Measurements from ENCODE around the gene SSB.
"Not testable (repeated sequence)": the region's sequence is repeated elsewhere in the genome, so short reads cannot be mapped to it uniquely, and the experiment has no call there.

The SSB gene

DNA sequence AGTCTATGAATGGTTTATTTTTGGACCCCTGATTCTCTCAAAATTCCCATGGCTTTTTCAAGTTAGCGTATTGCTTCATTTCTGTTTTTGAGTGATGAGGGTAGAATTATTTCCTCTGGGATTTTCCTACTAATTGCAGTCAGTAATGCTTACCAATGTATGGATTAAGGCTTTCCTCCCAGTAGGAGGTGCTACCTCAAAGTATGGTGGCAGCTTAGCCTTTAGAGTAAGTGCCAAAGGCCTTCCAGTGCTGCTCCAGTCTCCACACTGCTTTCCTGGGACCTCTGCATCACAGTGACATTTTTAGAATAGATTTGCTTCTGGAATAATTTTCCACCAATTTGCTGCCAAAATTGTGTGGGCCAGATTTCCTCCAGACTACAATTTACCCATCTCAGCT lies 16.2 kb upstream of the SSB start:
- DNase-seq, result no peak

DNA sequence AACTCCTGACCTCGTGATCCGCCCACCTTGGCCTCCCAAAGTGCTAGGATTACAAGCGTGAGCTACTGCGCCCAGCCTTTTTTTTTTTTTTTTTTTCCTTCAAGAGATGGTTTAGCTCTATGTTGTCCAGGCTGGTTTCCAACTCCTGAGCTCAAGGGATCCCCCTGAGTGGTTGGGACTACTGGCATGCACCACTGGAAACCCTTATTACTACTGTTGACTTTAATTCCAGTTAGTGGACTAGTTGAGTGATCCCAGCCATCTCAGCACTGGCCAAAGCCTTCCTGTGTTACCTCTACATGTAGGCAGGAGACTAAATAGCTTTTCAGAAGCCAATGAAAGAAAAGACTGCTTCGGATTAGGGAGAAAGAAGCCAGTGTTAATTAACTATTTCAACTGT lies 8.1 kb upstream of the SSB start:
- no peak for DNase-seq

DNA sequence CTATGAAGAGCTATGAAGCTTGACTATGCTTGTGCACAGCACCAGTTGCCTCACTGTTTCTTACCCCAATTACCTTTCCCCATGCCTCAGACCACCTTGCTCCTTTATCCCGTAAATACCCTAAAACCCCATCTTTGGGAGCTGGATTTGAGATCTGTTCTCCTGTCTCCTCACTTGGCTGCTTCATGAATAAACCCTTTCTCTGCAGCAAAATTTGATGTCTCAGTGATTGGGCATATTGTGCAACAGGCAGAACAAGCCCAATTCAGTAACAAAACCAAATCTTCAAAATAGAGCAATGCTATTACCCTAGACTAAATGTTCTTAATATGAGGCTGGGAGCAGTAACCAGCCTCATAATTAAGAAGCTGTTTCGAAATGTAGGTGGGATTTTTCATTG lies 3.5 kb upstream of the SSB start:
- no peak for DNase-seq

DNA sequence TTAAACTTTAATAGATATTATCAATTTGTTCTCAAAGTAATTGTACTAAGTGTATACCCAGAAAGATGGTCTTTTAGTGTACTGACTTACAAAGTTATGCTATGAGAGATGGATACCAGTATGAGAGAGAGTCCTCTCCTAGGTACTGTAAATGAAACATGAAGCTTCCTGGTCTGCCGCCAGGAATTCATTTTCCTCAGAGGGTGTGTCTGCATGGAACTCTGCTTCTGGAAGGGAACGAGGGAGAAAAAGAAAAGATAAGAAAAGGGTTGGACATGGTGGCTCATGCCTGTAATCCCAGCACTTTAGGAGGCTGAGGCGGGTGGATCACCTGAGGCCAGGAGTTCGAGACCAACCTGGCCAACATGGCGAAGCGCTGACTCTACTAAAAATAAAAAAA lies 2.2 kb upstream of the SSB start:
- no peak for DNase-seq

DNA sequence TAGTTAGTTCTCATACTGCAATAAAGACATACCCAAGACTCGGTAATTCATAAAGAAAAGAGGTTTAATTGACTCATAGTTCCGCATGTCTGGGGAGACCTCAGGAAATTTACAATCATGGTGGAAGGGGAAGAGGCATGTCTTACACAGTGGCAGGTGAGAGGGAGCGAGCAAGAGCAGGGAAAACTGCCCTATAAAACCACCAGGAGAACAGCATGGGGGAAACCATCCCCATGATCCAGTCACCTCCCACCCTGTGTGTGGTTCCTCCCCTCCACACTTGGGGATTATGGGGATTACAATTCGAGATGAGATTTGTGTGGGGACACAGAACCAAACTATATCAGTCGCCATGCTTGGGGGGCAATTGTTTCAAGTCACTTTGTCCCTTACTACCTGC lies 1.1 kb upstream of the SSB start:
- no peak for DNase-seq

DNA sequence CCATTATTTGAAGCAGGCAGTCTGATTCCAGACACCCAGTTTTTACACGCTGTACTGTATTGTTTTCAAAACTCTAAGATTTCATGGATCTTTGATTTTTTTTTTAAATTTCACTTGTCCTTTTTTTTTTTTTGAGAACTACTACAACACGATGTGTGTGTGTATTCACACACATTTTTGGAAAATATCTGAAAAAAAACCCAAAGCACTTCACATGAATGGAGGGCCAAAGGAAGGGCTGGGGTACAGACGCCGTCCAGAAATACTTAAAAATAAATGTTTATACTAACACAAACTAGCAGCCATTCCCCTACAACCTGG lies 314 bp upstream of the SSB start:
- DNase-seq, result no peak

DNA sequence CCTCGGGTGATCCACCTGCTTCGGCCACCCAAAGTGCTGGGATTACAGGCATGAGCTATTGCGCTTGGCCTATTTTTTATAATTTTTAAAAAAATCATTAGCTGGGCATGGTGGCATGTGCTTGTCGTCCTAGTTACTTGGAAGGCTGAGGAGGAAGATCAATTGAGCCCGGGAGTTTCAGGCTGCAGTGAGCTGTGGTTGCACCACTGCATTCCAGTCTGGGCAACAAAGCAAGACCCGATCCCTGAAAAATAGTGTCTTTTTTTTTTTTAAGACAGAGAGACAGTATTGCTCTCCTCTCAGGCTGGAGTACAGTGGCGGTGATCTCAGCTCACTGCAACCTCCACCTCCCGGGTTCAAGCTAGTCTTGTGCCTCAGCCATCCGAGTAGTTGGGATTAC lies 4.8 kb downstream of the SSB start:
- DNase-seq, result no peak

DNA sequence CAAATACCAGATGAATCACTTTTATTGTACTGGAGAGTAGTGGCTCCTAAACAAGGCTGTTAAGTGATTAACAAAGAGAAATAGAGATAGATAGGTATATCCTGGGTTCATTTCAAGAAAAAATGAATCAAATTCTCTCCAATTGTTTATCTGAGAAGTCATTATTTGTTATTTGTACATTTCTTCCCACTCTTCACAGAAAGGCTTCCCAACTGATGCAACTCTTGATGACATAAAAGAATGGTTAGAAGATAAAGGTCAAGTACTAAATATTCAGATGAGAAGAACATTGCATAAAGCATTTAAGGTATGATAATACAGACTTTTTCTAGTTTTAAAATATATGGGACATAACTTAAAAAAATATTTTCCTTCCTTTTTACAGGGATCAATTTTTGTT lies 7.9 kb downstream of the SSB start:
- no peak for DNase-seq

DNA sequence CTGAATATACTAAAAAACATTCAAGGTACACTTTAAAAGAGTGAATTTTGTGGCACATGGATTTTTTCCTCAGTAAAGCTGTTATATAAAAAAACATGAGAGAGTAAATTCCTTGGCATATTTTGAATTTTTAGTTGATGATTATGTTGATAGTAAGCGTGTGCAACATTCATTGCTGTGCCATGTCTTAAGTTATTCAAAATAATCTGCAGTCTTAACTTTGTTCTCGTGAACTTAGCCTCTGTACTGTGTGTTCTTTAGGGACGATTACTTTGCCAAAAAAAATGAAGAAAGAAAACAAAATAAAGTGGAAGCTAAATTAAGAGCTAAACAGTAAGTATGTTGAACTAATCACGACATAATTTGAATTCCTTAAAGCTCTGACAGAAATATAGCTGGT lies 9.6 kb downstream of the SSB start:
- DNase-seq, result no peak

DNA sequence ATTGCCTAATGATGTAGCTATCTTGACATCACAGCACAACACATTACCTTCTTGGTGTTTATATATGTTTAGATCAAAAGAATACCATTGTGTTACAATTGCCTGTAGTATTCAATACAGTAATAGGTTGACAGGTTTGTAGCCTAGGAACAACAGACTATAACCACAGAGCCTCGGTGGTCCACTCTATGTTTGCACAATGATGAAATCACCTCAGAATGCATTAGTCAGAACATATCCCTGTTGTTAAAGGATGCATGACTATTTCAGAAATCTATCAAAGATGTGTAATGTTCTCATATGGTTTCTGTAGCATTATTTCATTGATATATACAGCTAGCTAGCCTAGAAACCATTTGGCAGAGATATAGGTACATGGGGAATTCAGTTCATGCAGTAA lies 17.2 kb downstream of the SSB start:
- DNase-seq, result no peak

DNA sequence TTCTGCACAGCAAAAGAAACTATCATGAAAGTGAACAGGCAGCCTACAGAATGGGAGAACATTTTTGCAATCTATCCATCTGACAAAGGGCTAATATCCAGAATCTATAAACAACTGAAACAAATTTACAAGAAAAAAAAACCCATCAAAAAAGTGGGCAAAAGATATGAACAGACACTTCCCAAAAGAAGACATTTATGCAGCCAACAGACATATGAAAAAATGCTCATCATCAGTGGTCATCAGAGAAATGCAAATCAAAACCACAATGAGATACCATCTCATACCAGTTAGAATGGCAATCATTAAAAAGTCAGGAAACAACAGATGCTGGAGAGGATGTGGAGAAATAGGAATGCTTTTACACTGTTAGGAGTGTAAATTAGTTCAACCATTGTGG lies 18.3 kb downstream of the SSB start:
- DNase-seq, result not testable (repeated sequence)

DNA sequence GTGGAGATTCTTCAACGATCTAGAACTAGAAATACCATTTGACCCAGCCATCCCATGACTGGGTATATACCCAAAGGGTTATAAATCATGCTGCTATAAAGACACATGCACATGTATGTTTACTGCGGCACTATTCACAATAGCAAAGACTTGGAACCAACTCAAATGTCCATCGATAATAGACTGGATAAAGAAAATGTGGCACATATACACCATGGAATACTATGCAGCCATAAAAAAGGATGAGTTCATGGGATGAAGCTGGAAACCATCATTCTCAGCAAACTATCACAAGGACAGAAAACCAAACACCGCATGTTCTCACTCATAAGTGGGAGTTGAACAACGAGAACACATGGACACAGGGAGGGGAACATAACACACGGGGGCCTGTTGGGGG lies 18.7 kb downstream of the SSB start:
- not testable (repeated sequence) for DNase-seq

DNA sequence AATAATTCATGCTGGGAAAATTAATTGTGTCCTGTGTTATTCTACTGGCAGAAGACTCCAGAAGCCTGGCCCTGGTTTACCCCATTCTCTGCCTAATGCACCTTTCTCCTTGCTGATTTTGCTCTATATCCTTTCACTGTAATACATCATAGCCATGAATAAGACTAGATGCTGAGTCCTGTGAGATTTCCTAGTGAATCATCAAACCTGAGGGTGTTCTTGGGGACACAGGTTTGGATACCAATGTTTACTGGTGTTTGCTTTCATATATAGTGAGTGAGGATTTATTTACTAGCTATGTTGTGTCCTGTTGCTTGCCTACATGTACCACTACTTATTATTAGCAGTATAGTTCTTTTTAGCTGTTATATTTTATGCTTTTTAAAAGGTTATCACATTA lies 19.6 kb downstream of the SSB start:
- DNase-seq, result no peak

DNA sequence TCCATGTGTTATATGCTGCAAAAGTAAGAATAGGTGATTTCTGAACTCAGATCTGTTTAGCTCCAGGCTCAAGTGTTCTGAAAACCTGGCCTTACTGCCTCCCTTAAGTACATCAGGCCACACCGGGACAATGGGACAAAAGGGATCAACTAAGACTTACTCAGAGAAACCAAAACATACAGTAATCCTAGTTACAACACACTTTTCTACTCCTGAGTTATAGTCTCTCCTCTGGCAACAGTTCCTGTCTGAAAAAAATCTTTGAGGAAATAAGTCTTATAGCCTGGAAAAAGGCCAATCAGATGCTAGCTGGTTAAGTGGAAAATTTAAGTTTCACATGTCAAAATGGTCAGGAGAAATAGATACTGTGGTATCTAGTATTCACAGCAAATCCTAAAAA lies 20.4 kb downstream of the SSB start:
- no peak for DNase-seq

DNA sequence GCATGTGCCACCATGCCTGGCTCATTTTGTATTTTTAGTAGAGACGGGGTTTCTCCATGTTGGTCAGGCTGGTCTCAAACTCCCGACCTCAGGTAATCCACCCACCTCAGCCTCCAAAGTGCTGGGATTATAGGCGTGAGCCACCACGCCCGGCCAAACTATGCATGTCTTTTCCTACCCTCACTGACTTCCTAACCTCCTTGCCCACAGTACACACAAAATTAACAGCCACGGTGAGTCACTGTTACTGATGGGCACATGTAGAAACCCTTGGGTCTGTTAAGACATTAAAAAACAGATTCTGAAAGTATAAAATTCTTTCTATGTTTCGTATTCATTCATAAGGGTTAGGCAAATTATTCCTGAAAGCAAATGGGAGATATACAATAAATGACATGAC lies 21.4 kb downstream of the SSB start:
- not testable (repeated sequence) for DNase-seq

DNA sequence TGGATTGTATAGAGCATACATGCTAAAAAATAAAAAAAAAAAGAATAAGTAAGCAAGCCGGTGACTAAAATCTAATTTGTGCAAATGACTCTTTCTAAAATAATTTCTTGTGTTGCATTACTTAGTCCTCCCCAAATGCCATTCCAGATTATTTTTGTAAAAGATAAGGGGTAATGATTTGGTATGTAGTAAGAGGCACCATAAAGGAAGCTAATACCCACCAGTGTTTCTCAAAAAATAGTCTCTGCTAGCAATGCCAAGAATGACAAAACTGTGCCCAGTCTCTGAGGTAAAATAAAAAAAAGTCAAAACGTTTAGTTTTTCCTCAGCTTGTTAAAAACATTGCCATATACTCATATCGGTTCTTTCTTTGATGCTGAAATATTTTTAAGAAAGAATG lies 23.4 kb downstream of the SSB start:
- no peak for DNase-seq

DNA sequence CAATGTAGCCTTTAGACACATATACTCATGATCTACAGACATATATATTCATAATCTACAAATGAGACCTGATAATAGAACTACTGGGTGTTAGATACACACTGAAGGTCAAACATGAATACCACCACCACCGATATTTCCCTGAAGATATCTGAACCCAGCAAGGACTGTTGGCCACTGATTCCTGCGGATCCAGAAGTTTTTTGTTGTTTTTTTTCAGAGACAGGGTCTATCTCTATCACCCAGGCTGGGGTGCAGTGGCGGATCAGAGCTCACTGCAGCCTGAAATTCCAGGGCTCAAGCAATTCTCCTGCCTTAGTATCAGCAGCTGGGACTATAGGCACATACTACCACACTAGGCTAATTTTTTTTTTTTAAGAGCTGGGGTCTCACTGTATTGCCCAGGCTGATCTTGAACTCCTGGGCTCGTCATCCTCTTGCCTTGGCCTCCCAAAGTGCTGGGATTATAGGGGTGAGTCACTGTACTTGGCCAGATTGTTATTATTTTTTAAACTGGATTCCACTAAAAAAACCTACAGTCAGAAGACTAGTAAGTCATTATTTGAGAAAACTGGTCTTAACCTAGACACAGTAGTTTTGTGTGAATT lies 24.2 kb downstream of the SSB start:
- DNase-seq, result no peak

DNA sequence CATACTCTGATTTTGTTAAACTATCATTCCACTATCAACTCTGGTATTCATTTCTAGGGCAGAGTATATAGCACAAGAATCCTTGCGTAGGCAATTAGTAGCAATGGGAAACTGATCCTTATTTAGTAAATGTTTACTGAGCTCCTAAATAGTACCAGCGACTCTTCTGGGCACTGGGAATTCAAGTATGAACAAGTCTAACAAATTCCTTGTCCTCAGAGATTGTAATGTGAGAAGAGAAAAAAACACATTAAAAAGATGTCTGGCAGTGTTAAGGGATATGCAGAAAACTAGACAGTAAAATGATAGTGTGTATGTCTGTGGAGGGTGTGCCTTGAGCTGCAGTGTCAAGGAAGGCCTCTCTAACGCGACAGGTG lies 25.3 kb downstream of the SSB start:
- DNase-seq, result no peak

DNA sequence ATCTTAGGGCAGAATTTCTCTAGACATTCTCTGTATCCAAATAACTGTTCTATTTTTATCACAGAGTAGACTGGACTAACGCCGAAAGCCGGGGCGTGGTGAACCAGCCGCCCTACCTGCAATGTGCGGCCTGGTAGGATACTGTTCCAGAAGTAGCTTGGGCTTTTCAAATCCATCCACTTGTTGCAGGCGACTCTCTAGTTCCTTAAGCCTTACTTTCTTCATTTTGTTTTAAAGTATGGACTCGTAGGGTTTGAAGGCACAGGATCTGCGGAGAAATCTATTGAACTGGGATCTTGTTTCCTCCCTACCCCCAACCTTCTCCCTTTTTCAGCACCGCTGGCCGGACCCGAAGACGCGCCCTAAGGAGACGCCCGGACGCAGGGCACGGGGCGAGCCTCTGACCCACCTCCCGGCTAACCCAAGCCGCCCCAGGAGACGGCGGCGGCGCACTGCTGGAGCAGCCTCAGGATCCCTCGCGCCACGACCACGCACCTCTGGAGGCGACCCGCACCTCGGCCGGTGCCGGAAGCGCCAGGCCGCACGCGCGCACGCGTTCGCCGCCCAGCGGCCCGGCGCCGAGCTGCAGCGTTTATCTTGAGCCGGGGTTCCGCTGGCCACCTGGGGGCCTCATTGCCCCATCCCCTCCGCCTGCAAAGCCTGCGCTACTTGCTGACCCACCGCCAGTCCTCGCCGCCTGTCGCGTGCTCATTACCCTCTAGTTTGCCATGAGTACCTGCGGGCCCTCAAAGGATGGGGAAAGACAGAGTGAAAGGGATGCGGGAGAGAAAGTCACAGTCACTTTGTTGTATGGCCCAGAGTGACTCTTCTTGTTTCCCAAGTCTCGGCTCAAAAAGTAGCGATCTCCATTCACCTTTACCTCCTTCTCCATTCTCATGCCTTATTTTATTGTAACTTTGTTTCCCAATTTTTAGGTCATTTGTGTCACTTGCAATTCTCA lies 26.0 kb downstream of the SSB start, which contains the start of gene METTL5:
Gene METTL5 (minus strand): TSS at position 533 of the 961 bp plus-strand sequence. CDS start 308 bp downstream, at position 225.
- DNase-seq, result peak; percentile 23 to 54

DNA sequence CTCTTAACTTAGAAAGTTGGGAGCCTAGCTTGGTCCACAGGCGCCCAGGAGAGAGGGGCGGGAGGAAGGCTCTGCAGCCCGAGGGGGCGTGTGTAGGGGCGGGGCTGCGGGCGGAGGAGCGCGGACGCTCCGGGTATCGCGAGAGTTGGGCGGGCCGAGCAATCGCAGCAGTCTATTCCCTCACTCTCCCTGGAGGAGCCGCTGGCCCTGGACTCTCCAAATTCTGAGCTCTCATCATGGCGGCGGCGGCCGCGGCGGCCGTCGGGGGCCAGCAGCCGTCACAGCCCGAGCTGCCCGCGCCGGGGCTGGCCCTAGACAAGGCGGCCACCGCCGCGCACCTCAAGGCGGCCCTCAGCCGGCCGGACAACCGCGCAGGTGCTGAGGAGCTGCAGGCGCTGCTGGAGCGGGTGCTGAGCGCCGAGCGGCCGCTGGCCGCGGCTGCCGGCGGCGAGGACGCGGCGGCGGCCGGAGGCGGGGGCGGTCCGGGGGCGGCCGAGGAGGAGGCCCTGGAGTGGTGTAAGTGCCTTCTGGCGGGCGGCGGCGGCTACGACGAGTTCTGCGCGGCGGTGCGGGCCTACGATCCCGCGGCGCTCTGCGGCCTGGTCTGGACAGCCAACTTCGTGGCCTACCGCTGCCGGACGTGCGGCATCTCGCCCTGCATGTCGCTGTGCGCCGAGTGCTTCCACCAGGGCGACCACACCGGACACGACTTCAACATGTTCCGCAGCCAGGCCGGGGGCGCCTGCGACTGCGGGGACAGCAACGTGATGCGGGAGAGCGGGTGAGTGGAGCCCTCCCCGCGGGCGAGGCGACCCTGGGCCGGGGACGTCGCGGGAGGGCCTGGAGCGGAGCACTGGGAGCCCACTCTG lies 28.8 kb downstream of the SSB start, which contains the start of gene UBR3:
Gene UBR3 (plus strand): TSS at position 183 of the 869 bp plus-strand sequence. CDS start 54 bp downstream, at position 237.
- peak; percentile 38 to 83 for DNase-seq

DNA sequence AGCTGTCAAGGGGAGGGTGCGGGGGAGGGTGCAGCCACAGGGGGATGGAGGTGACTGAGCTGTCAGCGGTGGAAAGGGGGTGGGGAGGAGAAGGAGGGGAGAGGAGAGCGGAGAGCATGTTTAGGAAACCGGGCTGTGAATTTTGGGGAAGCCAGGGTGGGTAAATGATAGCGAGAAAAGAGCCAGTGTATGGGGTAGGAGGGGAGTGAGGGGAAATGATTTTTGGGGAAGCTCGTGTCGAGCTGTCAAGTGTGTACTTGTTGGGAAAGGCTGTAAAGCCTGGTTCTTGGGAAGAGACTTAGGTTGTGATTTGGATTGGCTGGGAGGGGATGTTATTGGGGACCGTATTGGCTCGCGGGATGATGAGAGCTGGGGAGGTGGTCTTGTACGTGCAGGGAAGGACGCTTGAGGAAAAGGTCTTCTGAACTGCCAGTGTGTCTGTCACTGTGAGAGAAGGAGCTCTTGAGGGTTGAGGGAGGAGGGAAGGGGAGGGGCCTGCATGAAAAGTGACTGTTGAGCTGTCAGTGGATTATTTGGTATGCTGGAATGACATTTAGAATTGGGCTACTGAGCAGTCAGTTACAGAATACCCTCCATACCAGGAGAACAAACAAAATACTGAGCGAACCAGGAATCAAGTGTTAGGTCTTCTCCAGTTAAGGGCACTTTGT lies 29.6 kb downstream of the SSB start:
- DNase-seq, result peak; percentile 3 to 24

DNA sequence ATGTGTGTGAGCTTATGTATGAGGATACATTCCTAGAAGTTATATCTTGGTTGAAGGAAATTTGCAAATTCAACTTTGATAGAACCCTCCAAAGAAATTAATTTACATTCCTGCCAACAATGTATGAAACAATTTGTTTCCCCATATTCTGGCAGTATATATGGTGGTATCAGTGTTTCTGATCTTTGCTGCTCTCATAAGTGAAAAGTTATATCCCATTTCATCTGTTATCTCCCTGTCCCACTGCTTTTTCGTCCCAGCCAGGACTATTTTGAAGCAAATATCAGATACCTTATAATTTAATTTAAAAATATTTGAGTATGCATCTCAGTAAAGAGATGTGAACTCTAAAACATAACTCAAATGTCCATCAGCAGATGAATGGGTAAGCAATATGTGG lies 35.7 kb downstream of the SSB start:
- no peak for DNase-seq
